HEK293 (cell line): ENCODE results near the gene FGFR4.
A peak's percentile ranks its signal among the peaks of the same experiment; 100 is the strongest.

ENCODE experiments used
- BCL11A ChIP-seq: fragments of 450-650 bp; formaldehyde crosslinking; IDR thresholded peaks from 2 replicates; pipeline ENCODE4 v1.5.1; 2016; ENCODE audit warnings: low read depth, missing biosample characterization, missing genetic modification characterization
- GLIS2 ChIP-seq: fragments of 450-650 bp; formaldehyde crosslinking; IDR thresholded peaks from 2 replicates; pipeline ENCODE4 v1.5.1; 2016; ENCODE audit warnings: missing biosample characterization, missing genetic modification characterization
- KLF9 ChIP-seq: fragments of 450-650 bp; formaldehyde crosslinking; IDR thresholded peaks from 2 replicates; pipeline ENCODE4 v1.5.1; 2016; ENCODE audit warnings: missing biosample characterization, missing genetic modification characterization, low read depth
- YY1 ChIP-seq: fragments of 450-650 bp; formaldehyde crosslinking; IDR thresholded peaks from 2 replicates; pipeline ENCODE4 v1.5.1; 2018; ENCODE audit warnings: missing biosample characterization, missing genetic modification characterization
- YY2 ChIP-seq: fragments of 450-650 bp; formaldehyde crosslinking; IDR thresholded peaks from 2 replicates; pipeline ENCODE4 v1.5.1; 2016; ENCODE audit warnings: missing biosample characterization, missing genetic modification characterization
- ZBTB20 ChIP-seq: fragments of 450-650 bp; formaldehyde crosslinking; IDR thresholded peaks from 2 replicates; pipeline ENCODE4 v1.5.1; 2016; ENCODE audit warnings: missing biosample characterization, missing genetic modification characterization
- ZBTB48 ChIP-seq: fragments of 450-650 bp; formaldehyde crosslinking; IDR thresholded peaks from 2 replicates; pipeline ENCODE4 v1.5.1; 2016; ENCODE audit warnings: missing biosample characterization, missing genetic modification characterization
- ZBTB7A ChIP-seq: fragments of 450-650 bp; formaldehyde crosslinking; IDR thresholded peaks from 2 replicates; pipeline ENCODE4 v1.5.1; 2016; ENCODE audit warnings: low read depth, missing biosample characterization, missing genetic modification characterization
- ZBTB8A ChIP-seq: fragments of 450-650 bp; formaldehyde crosslinking; IDR thresholded peaks from 2 replicates; pipeline ENCODE4 v1.5.1; 2016; ENCODE audit warnings: missing biosample characterization, missing genetic modification characterization
- ZFHX2 ChIP-seq: fragments of 450-650 bp; formaldehyde crosslinking; conservative IDR thresholded peaks from 2 replicates; pipeline ENCODE4 v1.5.1; 2016; ENCODE audit warnings: missing biosample characterization, missing genetic modification characterization
- ZFP3 ChIP-seq: fragments of 450-650 bp; formaldehyde crosslinking; IDR thresholded peaks from 2 replicates; pipeline ENCODE4 v1.5.1; 2016; ENCODE audit warnings: low read depth, missing biosample characterization, missing genetic modification characterization
- ZFP37 ChIP-seq: fragments of 450-650 bp; formaldehyde crosslinking; IDR thresholded peaks from 2 replicates; pipeline ENCODE4 v1.5.1; 2016; ENCODE audit warnings: missing biosample characterization, missing genetic modification characterization
- ZNF23 ChIP-seq: fragments of 450-650 bp; formaldehyde crosslinking; IDR thresholded peaks from 2 replicates; pipeline ENCODE4 v1.5.1; 2016; ENCODE audit warnings: missing biosample characterization, missing genetic modification characterization, borderline replicate concordance
- ZNF335 ChIP-seq: fragments of 450-650 bp; formaldehyde crosslinking; conservative IDR thresholded peaks from 2 replicates; pipeline ENCODE4 v1.5.1; 2016; ENCODE audit warnings: missing biosample characterization, missing genetic modification characterization
- ZNF416 ChIP-seq: fragments of 450-650 bp; formaldehyde crosslinking; IDR thresholded peaks from 2 replicates; pipeline ENCODE4 v1.5.1; 2016; ENCODE audit warnings: missing biosample characterization, missing genetic modification characterization
- ZNF777 ChIP-seq: fragments of 450-650 bp; formaldehyde crosslinking; IDR thresholded peaks from 2 replicates; pipeline ENCODE4 v1.5.1; 2017; ENCODE audit warnings: missing biosample characterization, missing genetic modification characterization, borderline replicate concordance
- ZNF837 ChIP-seq: fragments of 450-650 bp; formaldehyde crosslinking; IDR thresholded peaks from 2 replicates; pipeline ENCODE4 v1.5.1; 2016; ENCODE audit warnings: missing biosample characterization, missing genetic modification characterization
- ZSCAN30 ChIP-seq: fragments of 450-650 bp; IDR thresholded peaks from 2 replicates; pipeline ENCODE4 v1.5.1; 2018; ENCODE audit warnings: missing biosample characterization, mild to moderate bottlenecking, missing genetic modification characterization, moderate library complexity
- TF ChIP-seq, protein P1 (sequence below): fragments of 450-650 bp; formaldehyde crosslinking; IDR thresholded peaks from 2 replicates; pipeline ENCODE4 v1.5.1; 2016; ENCODE audit warnings: missing biosample characterization, missing genetic modification characterization
- TF ChIP-seq, protein P2 (sequence below): fragments of 450-650 bp; formaldehyde crosslinking; IDR thresholded peaks from 2 replicates; pipeline ENCODE4 v1.5.1; 2017; ENCODE audit warnings: missing biosample characterization, missing genetic modification characterization
- TF ChIP-seq, protein P3 (sequence below): fragments of 450-650 bp; formaldehyde crosslinking; optimal IDR thresholded peaks from 2 replicates; pipeline ENCODE3; 2016; ENCODE audit warnings: missing biosample characterization, mild to moderate bottlenecking, missing genetic modification characterization
- TF ChIP-seq, protein P4 (sequence below): fragments of 450-650 bp; formaldehyde crosslinking; conservative IDR thresholded peaks from 2 replicates; pipeline ENCODE4 v1.5.1; 2016; ENCODE audit warnings: low read depth, missing biosample characterization, missing genetic modification characterization
- TF ChIP-seq, protein P5 (sequence below): fragments of 450-650 bp; formaldehyde crosslinking; IDR thresholded peaks from 2 replicates; pipeline ENCODE4 v1.5.1; 2016; ENCODE audit warnings: missing biosample characterization, missing genetic modification characterization
- TF ChIP-seq, protein P6 (sequence below): fragments of 450-650 bp; formaldehyde crosslinking; IDR thresholded peaks from 2 replicates; pipeline ENCODE4 v1.5.1; 2017; ENCODE audit warnings: missing biosample characterization, mild to moderate bottlenecking, missing genetic modification characterization, moderate library complexity

FGFR4 gene

DNA sequence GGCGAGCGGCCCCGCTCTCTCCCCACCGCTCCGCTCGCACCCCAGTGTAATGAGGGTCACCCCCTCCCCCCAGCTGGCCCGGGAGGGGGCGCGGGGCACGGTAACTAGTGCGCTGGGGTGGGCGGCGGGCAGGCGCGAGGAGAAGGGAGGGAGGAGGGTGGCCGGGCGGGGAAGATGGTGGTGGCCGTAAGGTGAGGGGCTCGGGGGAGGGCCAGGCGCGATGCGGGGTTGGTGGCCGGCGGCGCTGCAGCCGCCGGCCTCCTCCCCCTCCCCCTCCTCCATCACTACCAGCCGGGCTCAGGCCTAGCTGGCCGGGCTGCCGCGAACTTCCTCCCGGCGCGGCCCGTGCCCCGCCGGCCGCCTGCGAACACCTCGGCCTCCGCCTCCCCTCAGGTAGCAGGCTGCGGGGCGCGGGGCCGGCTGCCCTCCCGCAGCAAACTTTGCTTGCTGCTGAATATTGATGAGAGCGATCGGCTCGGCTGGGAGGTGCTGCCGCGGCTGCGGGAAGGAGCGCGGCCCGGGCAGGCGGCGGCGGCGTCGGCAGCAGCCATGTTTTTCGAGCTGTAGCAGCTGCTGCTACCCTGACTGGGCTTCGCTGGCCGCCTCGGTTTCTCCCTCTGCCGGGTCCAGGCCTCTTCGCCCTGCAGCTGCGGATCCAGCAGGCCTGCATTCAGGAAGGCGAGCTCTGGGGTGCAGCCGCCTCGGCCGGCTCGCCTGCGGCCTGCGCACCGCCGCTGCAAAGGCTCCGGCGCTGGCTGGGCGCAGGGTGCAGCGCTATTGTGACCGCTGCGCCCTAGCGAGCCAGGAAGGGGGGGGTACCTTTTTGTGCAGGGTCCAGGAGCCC, 47.4 kb downstream of the FGFR4 start (continued):
- TF ChIP-seq ZFHX2 (tag by site-specific recombination) (peak; percentile 61), ZBTB7A (tag by site-specific recombination) (peak; percentile 63), ZFP3 (tag by site-specific recombination) (no peak), KLF9 (tag by site-specific recombination) (peak; percentile 65), BCL11A (tag by site-specific recombination) (0 out of 2 replicates have a peak, but pooled peaks have one; percentile 32), YY1 (tag by site-specific recombination) (peak; percentile 79), ZNF416 (tag by site-specific recombination) (no peak), ZBTB20 (tag by site-specific recombination) (0 out of 2 replicates have a peak, but pooled peaks have one; percentile 39), ZNF777 (tag by site-specific recombination) (no peak), ZSCAN30 (tag by site-specific recombination) (0 out of 2 replicates have a peak, but pooled peaks have one; percentile 10), ZFP37 (tag by site-specific recombination) (0 out of 2 replicates have a peak, but pooled peaks have one; percentile 31), GLIS2 (peak; percentile 56; the same call in 1 of the 2 replicates), ZBTB48 (peak; percentile 38; the same call in 1 of the 2 replicates), ZNF837 (tag by site-specific recombination) (no peak), YY2 (tag by site-specific recombination) (peak; percentile 64), ZNF335 (tag by site-specific recombination) (peak; percentile 75), ZNF23 (tag by site-specific recombination) (no peak), ZBTB8A (tag by site-specific recombination) (peak; percentile 67)
- TF ChIP-seq, protein P1, sequence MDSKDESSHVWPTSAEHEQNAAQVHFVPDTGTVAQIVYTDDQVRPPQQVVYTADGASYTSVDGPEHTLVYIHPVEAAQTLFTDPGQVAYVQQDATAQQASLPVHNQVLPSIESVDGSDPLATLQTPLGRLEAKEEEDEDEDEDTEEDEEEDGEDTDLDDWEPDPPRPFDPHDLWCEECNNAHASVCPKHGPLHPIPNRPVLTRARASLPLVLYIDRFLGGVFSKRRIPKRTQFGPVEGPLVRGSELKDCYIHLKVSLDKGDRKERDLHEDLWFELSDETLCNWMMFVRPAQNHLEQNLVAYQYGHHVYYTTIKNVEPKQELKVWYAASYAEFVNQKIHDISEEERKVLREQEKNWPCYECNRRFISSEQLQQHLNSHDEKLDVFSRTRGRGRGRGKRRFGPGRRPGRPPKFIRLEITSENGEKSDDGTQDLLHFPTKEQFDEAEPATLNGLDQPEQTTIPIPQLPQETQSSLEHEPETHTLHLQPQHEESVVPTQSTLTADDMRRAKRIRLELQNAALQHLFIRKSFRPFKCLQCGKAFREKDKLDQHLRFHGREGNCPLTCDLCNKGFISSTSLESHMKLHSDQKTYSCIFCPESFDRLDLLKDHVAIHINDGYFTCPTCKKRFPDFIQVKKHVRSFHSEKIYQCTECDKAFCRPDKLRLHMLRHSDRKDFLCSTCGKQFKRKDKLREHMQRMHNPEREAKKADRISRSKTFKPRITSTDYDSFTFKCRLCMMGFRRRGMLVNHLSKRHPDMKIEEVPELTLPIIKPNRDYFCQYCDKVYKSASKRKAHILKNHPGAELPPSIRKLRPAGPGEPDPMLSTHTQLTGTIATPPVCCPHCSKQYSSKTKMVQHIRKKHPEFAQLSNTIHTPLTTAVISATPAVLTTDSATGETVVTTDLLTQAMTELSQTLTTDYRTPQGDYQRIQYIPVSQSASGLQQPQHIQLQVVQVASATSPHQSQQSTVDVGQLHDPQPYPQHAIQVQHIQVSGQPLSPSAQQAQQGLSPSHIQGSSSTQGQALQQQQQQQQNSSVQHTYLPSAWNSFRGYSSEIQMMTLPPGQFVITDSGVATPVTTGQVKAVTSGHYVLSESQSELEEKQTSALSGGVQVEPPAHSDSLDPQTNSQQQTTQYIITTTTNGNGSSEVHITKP: 0 out of 2 replicates have a peak, but pooled peaks have one; percentile 16
- TF ChIP-seq, protein P2, sequence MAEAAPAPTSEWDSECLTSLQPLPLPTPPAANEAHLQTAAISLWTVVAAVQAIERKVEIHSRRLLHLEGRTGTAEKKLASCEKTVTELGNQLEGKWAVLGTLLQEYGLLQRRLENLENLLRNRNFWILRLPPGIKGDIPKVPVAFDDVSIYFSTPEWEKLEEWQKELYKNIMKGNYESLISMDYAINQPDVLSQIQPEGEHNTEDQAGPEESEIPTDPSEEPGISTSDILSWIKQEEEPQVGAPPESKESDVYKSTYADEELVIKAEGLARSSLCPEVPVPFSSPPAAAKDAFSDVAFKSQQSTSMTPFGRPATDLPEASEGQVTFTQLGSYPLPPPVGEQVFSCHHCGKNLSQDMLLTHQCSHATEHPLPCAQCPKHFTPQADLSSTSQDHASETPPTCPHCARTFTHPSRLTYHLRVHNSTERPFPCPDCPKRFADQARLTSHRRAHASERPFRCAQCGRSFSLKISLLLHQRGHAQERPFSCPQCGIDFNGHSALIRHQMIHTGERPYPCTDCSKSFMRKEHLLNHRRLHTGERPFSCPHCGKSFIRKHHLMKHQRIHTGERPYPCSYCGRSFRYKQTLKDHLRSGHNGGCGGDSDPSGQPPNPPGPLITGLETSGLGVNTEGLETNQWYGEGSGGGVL (tag by site-specific recombination): peak; percentile 96
- TF ChIP-seq, protein P3, sequence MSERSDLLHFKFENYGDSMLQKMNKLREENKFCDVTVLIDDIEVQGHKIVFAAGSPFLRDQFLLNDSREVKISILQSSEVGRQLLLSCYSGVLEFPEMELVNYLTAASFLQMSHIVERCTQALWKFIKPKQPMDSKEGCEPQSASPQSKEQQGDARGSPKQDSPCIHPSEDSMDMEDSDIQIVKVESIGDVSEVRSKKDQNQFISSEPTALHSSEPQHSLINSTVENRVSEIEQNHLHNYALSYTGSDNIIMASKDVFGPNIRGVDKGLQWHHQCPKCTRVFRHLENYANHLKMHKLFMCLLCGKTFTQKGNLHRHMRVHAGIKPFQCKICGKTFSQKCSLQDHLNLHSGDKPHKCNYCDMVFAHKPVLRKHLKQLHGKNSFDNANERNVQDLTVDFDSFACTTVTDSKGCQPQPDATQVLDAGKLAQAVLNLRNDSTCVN (tag by site-specific recombination): peak; percentile 81
- TF ChIP-seq, protein P4, sequence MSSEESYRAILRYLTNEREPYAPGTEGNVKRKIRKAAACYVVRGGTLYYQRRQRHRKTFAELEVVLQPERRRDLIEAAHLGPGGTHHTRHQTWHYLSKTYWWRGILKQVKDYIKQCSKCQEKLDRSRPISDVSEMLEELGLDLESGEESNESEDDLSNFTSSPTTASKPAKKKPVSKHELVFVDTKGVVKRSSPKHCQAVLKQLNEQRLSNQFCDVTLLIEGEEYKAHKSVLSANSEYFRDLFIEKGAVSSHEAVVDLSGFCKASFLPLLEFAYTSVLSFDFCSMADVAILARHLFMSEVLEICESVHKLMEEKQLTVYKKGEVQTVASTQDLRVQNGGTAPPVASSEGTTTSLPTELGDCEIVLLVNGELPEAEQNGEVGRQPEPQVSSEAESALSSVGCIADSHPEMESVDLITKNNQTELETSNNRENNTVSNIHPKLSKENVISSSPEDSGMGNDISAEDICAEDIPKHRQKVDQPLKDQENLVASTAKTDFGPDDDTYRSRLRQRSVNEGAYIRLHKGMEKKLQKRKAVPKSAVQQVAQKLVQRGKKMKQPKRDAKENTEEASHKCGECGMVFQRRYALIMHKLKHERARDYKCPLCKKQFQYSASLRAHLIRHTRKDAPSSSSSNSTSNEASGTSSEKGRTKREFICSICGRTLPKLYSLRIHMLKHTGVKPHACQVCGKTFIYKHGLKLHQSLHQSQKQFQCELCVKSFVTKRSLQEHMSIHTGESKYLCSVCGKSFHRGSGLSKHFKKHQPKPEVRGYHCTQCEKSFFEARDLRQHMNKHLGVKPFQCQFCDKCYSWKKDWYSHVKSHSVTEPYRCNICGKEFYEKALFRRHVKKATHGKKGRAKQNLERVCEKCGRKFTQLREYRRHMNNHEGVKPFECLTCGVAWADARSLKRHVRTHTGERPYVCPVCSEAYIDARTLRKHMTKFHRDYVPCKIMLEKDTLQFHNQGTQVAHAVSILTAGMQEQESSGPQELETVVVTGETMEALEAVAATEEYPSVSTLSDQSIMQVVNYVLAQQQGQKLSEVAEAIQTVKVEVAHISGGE (tag by site-specific recombination): peak; percentile 35; the same call in 1 of the 2 replicates
- TF ChIP-seq, protein P5, sequence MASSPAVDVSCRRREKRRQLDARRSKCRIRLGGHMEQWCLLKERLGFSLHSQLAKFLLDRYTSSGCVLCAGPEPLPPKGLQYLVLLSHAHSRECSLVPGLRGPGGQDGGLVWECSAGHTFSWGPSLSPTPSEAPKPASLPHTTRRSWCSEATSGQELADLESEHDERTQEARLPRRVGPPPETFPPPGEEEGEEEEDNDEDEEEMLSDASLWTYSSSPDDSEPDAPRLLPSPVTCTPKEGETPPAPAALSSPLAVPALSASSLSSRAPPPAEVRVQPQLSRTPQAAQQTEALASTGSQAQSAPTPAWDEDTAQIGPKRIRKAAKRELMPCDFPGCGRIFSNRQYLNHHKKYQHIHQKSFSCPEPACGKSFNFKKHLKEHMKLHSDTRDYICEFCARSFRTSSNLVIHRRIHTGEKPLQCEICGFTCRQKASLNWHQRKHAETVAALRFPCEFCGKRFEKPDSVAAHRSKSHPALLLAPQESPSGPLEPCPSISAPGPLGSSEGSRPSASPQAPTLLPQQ: 0 out of 2 replicates have a peak, but pooled peaks have one; percentile 14
- TF ChIP-seq, protein P6, sequence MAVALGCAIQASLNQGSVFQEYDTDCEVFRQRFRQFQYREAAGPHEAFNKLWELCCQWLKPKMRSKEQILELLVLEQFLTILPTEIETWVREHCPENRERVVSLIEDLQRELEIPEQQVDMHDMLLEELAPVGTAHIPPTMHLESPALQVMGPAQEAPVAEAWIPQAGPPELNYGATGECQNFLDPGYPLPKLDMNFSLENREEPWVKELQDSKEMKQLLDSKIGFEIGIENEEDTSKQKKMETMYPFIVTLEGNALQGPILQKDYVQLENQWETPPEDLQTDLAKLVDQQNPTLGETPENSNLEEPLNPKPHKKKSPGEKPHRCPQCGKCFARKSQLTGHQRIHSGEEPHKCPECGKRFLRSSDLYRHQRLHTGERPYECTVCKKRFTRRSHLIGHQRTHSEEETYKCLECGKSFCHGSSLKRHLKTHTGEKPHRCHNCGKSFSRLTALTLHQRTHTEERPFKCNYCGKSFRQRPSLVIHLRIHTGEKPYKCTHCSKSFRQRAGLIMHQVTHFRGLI: peak; percentile 63
